ENCODE measurements around the gene PIK3R4. TPM values are rescaled to one million over a fixed set of nuclear protein-coding genes. Genes with fewer than 3 reads are reported as not detected.

The PIK3R4 gene
- total RNA-seq, 1 experiment from 2014 or later: 31.9 TPM

- H3K4me1 ChIP-seq (ENCODE audit: insufficient read depth, low read length, poor library complexity, severe bottlenecking): no peaks in the 10 kb centered on the region
- H3K36me3 ChIP-seq (ENCODE audit: insufficient read depth, low read length, poor library complexity, severe bottlenecking): no peaks in the 10 kb centered on the region
- no peaks in the 10 kb centered on the region for H3K27me3 ChIP-seq (replicated peaks; ENCODE audit: insufficient read depth, low read depth, low read length, poor library complexity)
- no TSS peak for BruUV-seq (replicated peaks)
- H3K4me3 ChIP-seq (ENCODE audit: low read depth, low read length, poor library complexity, severe bottlenecking): no peak overlapping the region
- no peaks in the 10 kb centered on the region for H3K9me3 ChIP-seq (ENCODE audit: low read depth, low read length, poor library complexity, severe bottlenecking)
- ChIA-PET CTCF (interaction anchor here (0.7 kb wide), 1 partner anchor 9 kb away, joined by 3 read pairs; no protein-coding TSS in a partner anchor), POLR2A (ENCODE audit: low non-redundant PET) (no interaction called here)
- TF ChIP-seq CTCF (conservative IDR thresholded peaks at IDR 0.05; ENCODE audit: low read depth, low read length): no peak
- TF ChIP-seq EZH2 (IDR thresholded peaks at IDR 0.05; ENCODE audit: borderline replicate concordance, low read depth, low read length, poor library complexity, severe bottlenecking): no peak
- H3K27ac ChIP-seq (ENCODE audit: low read depth, low read length, poor library complexity, severe bottlenecking): no peak overlapping the region
- DNase-seq (ENCODE audit: low spot score): no peak
- intact Hi-C loops (cut with micrococcal nuclease; ENCODE audit: unreplicated experiment): no loop called here
Observed at GRCh38 chr3:130649061-130649654, 97.5 kb downstream of the PIK3R4 start.

- H3K4me1 ChIP-seq (ENCODE audit: insufficient read depth, low read length, poor library complexity, severe bottlenecking): no peaks in the 10 kb centered on the region
- ChIA-PET CTCF (interaction anchor here (0.7 kb wide), 1 partner anchor 10 kb away, joined by 3 read pairs; no protein-coding TSS in a partner anchor), POLR2A (ENCODE audit: low non-redundant PET) (no interaction called here)
- H3K36me3 ChIP-seq (ENCODE audit: insufficient read depth, low read length, poor library complexity, severe bottlenecking): no peaks in the 10 kb centered on the region
- H3K27ac ChIP-seq (ENCODE audit: low read depth, low read length, poor library complexity, severe bottlenecking): no peak overlapping the region
- H3K9me3 ChIP-seq (ENCODE audit: low read depth, low read length, poor library complexity, severe bottlenecking): no peaks in the 10 kb centered on the region
- no peak for TF ChIP-seq CTCF (conservative IDR thresholded peaks at IDR 0.05; ENCODE audit: low read depth, low read length)
- TF ChIP-seq EZH2 (IDR thresholded peaks at IDR 0.05; ENCODE audit: borderline replicate concordance, low read depth, low read length, poor library complexity, severe bottlenecking): no peak
- intact Hi-C loops (cut with micrococcal nuclease; ENCODE audit: unreplicated experiment): no loop called here
- DNase-seq (ENCODE audit: low spot score): no peak
- H3K27me3 ChIP-seq (replicated peaks; ENCODE audit: insufficient read depth, low read depth, low read length, poor library complexity): no peaks in the 10 kb centered on the region
- no peak overlapping the region for H3K4me3 ChIP-seq (ENCODE audit: low read depth, low read length, poor library complexity, severe bottlenecking)
- no TSS peak for BruUV-seq (replicated peaks)
Observed at GRCh38 chr3:130648293-130648692, 98.3 kb downstream of the PIK3R4 start.

- ChIA-PET CTCF (no interaction called here), POLR2A (ENCODE audit: low non-redundant PET) (no interaction called here)
Observed at GRCh38 chr3:130645261-130645660, 101.4 kb downstream of the PIK3R4 start.

More at GRCh38 chr3:130645261-130645660, 101.4 kb downstream of the PIK3R4 start:
- Histone ChIP-seq H3K27ac (ENCODE audit: low read depth, low read length, poor library complexity, severe bottlenecking) (no peak overlapping the region), H3K9me3 (ENCODE audit: low read depth, low read length, poor library complexity, severe bottlenecking) (no peaks in the 10 kb centered on the region), H3K4me3 (ENCODE audit: low read depth, low read length, poor library complexity, severe bottlenecking) (no peak overlapping the region), H3K4me1 (ENCODE audit: insufficient read depth, low read length, poor library complexity, severe bottlenecking) (no peaks in the 10 kb centered on the region), H3K27me3 (replicated peaks; ENCODE audit: insufficient read depth, low read depth, low read length, poor library complexity) (no peaks in the 10 kb centered on the region), H3K36me3 (ENCODE audit: insufficient read depth, low read length, poor library complexity, severe bottlenecking) (no peaks in the 10 kb centered on the region)
- TF ChIP-seq CTCF (conservative IDR thresholded peaks at IDR 0.05; ENCODE audit: low read depth, low read length) (no peak), EZH2 (IDR thresholded peaks at IDR 0.05; ENCODE audit: borderline replicate concordance, low read depth, low read length, poor library complexity, severe bottlenecking) (no peak)
- intact Hi-C loops (cut with micrococcal nuclease; ENCODE audit: unreplicated experiment): no loop called here
- no peak for DNase-seq (ENCODE audit: low spot score)
- no TSS peak for BruUV-seq (replicated peaks)
